ENCODE measurements around the gene LAMB1. TPM values are rescaled to one million over a fixed set of nuclear protein-coding genes. Genes with fewer than 3 reads are reported as not detected.

Gene LAMB1
- total and polyA plus RNA-seq, 2 of the 13 experiments (the other 11 are each of a cell fraction or from before 2014, with no cell fraction given) = 109 to 124 TPM

DNA sequence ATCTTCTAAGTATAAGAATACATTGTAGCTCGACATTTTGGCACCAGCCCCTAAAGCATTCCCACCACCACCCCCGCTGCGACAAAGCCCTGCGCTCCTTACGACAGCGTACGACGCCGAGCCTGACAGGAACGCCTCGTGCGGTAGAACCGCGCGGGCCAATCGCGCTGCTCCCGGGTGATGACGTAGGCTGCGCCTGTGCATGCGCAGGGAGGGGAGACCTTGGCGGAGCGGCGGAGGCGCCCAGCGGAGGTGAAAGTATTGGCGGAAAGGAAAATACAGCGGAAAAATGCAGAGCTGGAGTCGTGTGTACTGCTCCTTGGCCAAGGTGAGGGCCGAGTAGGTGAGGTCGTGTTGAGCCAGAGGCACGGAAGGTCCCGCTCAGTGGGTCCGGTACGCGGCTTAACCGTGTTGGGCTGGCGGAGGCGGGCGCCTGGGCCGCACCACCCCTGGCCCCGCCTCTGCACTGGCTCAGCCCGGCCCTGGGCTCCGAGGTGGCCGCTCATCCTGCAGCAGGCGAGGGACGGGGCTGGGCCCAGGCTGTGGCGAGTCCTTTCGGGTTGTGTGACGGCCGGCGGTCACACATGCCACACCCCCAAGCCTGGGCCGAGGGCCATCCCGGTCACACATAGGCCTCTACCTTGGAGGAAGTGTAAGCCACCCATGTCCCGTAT is 111.9 kb downstream of the LAMB1 start, which contains the start of gene DLD (continued):
- TF ChIP-seq, protein P1, sequence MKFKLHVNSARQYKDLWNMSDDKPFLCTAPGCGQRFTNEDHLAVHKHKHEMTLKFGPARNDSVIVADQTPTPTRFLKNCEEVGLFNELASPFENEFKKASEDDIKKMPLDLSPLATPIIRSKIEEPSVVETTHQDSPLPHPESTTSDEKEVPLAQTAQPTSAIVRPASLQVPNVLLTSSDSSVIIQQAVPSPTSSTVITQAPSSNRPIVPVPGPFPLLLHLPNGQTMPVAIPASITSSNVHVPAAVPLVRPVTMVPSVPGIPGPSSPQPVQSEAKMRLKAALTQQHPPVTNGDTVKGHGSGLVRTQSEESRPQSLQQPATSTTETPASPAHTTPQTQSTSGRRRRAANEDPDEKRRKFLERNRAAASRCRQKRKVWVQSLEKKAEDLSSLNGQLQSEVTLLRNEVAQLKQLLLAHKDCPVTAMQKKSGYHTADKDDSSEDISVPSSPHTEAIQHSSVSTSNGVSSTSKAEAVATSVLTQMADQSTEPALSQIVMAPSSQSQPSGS (CRISPR knock-in tag; IDR thresholded peaks at IDR 0.05) = peak; percentile 36; the same call in 1 of the 2 replicates
- TF ChIP-seq NKX3-1 (CRISPR knock-in tag; IDR thresholded peaks at IDR 0.05) = peak; percentile 58
- peak; percentile 74; the same call in 1 of the 2 replicates for TF ChIP-seq GZF1 (CRISPR knock-in tag; IDR thresholded peaks at IDR 0.05)
- no peak for TF ChIP-seq MED8 (CRISPR knock-in tag; IDR thresholded peaks at IDR 0.05; ENCODE audit: insufficient replicate concordance)
- no peak for TF ChIP-seq NCOR1 (IDR thresholded peaks at IDR 0.05; ENCODE audit: borderline replicate concordance, low read length)
- TF ChIP-seq KLF9 (CRISPR knock-in tag; IDR thresholded peaks at IDR 0.05; ENCODE audit: low read depth) = no peak; the same call in 1 of the 2 replicates
- TF ChIP-seq ZNF703 (CRISPR knock-in tag; IDR thresholded peaks at IDR 0.05; ENCODE audit: borderline replicate concordance) = no peak
- TF ChIP-seq, protein P2, sequence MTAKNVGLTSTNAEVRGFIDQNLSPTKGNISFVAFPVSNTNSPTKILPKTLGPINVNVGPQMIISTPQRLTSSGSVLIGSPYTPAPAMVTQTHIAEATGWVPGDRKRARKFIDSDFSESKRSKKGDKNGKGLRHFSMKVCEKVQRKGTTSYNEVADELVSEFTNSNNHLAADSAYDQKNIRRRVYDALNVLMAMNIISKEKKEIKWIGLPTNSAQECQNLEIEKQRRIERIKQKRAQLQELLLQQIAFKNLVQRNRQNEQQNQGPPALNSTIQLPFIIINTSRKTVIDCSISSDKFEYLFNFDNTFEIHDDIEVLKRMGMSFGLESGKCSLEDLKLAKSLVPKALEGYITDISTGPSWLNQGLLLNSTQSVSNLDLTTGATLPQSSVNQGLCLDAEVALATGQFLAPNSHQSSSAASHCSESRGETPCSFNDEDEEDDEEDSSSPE (CRISPR knock-in tag; IDR thresholded peaks at IDR 0.05) = peak; percentile 78
- no peak for TF ChIP-seq ZFP1 (CRISPR knock-in tag; IDR thresholded peaks at IDR 0.05)
- TF ChIP-seq, protein P3, sequence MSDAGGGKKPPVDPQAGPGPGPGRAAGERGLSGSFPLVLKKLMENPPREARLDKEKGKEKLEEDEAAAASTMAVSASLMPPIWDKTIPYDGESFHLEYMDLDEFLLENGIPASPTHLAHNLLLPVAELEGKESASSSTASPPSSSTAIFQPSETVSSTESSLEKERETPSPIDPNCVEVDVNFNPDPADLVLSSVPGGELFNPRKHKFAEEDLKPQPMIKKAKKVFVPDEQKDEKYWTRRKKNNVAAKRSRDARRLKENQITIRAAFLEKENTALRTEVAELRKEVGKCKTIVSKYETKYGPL (CRISPR knock-in tag; IDR thresholded peaks at IDR 0.05) = no peak
- TF ChIP-seq, protein P4, sequence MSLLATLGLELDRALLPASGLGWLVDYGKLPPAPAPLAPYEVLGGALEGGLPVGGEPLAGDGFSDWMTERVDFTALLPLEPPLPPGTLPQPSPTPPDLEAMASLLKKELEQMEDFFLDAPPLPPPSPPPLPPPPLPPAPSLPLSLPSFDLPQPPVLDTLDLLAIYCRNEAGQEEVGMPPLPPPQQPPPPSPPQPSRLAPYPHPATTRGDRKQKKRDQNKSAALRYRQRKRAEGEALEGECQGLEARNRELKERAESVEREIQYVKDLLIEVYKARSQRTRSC (CRISPR knock-in tag; IDR thresholded peaks at IDR 0.05; ENCODE audit: low read depth) = no peak
- no peak for TF ChIP-seq ZNF282 (IDR thresholded peaks at IDR 0.05; ENCODE audit: partially characterized antibody)
- TF ChIP-seq CBFB (CRISPR knock-in tag; IDR thresholded peaks at IDR 0.05) = peak; percentile 66; the same call in 1 of the 2 replicates
- TF ChIP-seq CCAR2 (optimal IDR thresholded peaks at IDR 0.05; ENCODE audit: low read depth, low read length) = no peak
- no peak for TF ChIP-seq JUNB (CRISPR knock-in tag; IDR thresholded peaks at IDR 0.05; ENCODE audit: borderline replicate concordance)
- TF ChIP-seq JARID2 (CRISPR knock-in tag; IDR thresholded peaks at IDR 0.05; ENCODE audit: insufficient replicate concordance) = no peak
- TF ChIP-seq GPN1 (CRISPR knock-in tag; IDR thresholded peaks at IDR 0.05; ENCODE audit: borderline replicate concordance) = no peak
- TF ChIP-seq, protein P5, sequence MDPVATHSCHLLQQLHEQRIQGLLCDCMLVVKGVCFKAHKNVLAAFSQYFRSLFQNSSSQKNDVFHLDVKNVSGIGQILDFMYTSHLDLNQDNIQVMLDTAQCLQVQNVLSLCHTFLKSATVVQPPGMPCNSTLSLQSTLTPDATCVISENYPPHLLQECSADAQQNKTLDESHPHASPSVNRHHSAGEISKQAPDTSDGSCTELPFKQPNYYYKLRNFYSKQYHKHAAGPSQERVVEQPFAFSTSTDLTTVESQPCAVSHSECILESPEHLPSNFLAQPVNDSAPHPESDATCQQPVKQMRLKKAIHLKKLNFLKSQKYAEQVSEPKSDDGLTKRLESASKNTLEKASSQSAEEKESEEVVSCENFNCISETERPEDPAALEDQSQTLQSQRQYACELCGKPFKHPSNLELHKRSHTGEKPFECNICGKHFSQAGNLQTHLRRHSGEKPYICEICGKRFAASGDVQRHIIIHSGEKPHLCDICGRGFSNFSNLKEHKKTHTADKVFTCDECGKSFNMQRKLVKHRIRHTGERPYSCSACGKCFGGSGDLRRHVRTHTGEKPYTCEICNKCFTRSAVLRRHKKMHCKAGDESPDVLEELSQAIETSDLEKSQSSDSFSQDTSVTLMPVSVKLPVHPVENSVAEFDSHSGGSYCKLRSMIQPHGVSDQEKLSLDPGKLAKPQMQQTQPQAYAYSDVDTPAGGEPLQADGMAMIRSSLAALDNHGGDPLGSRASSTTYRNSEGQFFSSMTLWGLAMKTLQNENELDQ (CRISPR knock-in tag; IDR thresholded peaks at IDR 0.05; ENCODE audit: borderline replicate concordance) = no peak
- TF ChIP-seq, protein P6, sequence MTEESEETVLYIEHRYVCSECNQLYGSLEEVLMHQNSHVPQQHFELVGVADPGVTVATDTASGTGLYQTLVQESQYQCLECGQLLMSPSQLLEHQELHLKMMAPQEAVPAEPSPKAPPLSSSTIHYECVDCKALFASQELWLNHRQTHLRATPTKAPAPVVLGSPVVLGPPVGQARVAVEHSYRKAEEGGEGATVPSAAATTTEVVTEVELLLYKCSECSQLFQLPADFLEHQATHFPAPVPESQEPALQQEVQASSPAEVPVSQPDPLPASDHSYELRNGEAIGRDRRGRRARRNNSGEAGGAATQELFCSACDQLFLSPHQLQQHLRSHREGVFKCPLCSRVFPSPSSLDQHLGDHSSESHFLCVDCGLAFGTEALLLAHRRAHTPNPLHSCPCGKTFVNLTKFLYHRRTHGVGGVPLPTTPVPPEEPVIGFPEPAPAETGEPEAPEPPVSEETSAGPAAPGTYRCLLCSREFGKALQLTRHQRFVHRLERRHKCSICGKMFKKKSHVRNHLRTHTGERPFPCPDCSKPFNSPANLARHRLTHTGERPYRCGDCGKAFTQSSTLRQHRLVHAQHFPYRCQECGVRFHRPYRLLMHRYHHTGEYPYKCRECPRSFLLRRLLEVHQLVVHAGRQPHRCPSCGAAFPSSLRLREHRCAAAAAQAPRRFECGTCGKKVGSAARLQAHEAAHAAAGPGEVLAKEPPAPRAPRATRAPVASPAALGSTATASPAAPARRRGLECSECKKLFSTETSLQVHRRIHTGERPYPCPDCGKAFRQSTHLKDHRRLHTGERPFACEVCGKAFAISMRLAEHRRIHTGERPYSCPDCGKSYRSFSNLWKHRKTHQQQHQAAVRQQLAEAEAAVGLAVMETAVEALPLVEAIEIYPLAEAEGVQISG (CRISPR knock-in tag; IDR thresholded peaks at IDR 0.05) = peak; percentile 67
- TF ChIP-seq REL (CRISPR knock-in tag; conservative IDR thresholded peaks at IDR 0.05) = peak; percentile 85; the same call in 1 of the 2 replicates
- TF ChIP-seq HNRNPH1 (optimal IDR thresholded peaks at IDR 0.05; ENCODE audit: low read depth, low read length) = peak; percentile 52

Data from HepG2 (cell line).